GM19452 (cell line): ENCODE measurements around the gene DLGAP3.

Source experiments
- ATAC-seq: cut with Tn5 transposase; IDR thresholded peaks from one replicate; pipeline ENCODE4 v1.9.1; 2021; ENCODE audit not compliant: unreplicated experiment

The DLGAP3 gene

DNA sequence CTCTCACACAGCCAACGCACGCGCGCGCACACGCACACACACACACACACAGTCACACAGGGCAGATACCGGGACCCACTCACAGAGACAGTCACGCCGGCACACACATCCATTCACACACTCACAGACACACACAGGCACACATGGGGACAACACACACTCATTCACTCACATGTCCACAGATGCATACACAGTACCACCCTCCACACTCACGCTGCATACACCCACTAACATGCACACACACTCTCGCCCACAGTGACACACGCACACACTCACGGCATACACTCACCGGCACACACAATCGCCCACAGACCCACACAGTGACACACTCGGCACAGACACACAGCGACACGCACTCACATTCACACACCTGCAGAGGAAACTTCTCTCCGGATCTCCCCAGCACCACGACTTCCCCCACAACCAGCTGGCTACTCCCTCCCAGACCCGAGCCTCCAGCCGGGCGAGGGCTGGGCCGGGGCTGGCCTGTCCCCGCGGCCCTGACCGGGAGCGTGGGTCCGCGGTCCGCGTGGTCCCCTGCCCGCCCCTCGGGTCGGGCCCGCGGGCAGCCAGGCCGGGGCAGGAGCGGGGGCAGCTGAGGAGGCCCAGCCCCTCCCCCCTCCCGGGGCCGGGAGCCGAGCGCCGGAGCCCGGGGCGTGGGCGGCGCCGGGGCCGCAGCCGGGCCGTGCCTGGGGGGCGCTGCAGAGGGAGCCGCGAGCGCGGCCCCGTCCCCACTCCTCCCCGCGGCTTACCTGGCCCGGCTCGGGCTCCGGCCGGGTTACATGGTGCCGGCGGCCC, 552 bp downstream of the DLGAP3 start:
- ATAC-seq, result no peak

DNA sequence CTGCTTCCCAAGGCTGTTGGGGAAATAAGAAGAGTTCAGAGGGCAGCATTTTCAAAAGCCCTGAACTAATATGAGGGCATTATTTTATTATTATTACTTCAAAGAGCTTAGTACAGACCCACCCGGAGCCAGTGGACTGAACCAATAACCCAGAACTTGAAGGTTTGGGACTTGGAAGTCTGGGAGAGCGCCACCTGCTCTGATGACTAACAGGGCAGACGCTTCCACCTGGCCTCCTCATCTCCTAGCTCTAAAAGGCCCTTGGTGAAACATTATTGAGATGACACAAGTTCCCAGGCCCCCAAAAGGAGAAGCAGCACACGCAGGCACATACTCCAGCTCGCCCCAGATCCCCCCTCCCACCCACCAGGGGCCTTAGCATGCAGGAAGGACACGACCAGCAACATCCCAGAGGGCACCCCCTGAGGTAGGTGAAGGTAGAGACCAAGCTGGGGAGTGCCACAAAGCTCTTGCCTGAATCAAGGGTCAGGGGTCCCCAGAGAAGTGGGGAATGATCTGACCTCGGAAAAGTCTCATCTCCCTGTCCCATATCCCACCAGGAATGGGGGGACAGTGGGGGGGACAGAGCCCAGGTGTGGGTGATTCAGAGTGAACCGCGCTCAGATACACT, 1.3 kb downstream of the DLGAP3 start:
- no peak for ATAC-seq

DNA sequence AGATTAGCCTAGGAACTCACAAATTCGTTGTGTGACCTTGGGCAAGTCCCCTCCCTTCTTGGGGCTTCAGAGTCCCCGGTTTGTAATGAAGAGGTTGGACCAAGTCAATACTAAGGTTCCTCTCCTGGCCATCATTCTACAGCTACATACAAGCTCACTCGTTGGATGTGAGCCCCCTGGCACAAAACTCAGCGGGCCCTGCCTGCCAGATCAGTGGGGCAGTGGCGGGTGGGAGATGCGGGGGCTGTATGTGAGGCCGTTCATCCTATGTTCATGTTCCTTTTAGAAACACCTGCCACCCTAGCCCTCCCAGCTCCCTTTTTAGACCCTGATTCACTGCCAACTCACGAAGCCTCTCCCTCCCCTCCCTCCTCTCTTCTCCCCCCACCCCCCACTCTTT, 2.1 kb downstream of the DLGAP3 start:
- ATAC-seq, result no peak

DNA sequence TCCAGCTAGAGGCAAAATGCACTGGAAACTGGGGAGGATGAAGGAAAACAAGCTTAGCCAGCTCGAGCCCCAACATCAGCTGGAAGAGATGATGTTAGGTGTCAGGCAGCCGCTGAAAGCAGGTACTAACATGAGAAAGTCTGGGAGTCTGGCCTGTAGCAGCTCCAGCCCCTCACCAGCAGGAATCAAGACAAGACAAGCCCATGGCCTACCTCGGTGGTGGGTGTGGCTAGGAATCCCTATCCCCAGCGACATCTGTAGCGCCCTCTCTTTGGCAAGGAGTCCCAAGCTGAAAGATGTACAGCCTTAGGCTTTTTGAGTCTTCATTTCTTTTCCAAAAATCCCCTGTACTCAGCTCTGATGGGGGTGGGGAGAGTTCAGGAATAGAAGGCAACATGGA, 2.6 kb downstream of the DLGAP3 start:
- no peak for ATAC-seq

DNA sequence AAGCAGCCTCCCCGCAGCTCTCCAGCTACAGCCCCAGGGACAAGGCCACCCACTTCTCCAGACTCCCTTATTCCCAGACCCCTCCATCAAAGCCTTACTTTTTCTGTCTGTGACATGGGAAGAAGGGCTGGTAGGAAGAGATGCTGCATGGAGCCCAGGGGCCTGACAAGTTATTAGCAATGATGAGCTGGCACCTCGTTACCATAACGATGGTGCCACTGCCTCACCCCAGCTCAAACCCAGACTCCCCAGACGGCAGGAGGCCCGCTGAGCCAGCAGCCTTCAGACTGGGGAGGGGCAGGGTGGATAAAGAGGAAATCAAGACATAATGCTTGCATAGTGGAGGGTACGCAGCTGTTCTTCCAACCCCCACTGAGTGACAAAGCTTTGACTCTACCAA, 3.3 kb downstream of the DLGAP3 start:
- ATAC-seq, result no peak

DNA sequence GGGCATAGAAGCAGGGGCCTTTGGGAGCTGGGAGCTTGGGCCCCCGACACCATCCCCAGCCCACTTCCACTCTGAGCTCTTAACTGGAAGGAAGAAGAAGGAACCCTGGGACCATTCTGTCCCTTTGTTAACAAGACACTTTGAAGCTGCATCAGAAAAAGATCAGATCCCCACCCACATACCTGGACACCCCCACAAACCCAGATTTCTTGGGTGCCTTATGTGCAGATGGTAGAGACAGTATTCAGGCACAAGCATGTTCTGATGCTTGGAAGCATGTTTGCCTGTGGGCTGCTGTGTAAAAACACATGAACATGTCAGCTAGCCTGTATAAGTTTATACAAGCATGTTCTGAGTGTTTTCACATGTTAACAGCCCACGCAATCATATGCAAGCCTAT, 3.7 kb downstream of the DLGAP3 start:
- no peak for ATAC-seq

DNA sequence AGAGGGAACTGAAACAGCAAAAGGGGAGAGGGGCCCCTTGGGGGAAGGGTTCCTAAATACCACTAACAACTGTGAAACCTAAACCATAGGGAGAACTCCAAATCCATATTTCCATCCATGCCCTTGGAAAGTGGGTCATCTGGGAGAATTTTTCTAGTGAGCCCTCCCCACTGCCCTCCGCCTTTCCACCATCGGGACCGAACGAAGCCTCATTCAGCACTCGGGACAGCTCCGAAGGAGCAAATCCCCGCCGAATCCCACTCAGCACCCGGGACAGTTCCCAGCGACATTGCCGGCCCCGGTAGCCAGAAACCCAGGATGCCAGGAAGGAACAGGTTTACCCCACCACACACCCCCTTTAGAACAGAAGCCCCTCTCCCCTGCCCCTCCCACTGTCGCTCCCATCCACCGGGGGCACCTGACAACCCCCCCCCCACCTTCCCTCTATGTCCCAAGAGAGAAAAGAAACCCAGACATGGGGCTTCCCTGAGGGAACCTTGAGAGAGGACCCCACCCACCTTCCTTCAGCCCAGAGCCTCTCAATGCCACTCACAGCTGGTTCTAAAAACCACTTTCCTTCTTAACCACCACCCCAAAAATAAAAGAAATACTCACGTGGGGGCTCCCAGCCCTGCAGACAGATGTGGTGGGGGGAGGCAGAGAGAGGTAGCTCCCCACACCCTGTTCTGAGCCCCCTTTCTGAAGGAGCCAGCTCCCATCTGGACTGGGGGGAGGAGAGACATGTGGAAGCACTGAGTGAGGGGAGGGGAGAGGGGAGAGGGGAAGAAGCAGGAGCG, 4.5 kb downstream of the DLGAP3 start:
- ATAC-seq, result no peak

DNA sequence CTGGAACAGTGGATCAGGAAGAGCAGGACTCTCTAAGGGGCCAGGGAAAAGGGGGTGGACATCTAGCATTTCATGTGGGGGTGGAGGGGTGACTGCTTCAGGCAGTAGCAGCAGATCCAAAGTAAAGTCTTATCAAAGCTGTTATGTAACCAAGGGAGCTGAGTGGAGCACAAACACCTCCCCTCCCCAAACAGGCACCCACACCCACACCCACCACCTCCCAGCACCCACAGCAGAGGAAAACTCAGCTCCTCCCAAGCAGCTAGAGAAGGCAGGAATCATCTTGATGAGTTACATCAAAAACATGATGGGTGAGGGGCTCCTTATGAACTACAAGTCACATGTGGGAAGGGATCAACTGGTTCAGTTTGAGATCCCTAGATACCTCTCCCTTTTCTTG, 6.0 kb downstream of the DLGAP3 start:
- ATAC-seq, result no peak

DNA sequence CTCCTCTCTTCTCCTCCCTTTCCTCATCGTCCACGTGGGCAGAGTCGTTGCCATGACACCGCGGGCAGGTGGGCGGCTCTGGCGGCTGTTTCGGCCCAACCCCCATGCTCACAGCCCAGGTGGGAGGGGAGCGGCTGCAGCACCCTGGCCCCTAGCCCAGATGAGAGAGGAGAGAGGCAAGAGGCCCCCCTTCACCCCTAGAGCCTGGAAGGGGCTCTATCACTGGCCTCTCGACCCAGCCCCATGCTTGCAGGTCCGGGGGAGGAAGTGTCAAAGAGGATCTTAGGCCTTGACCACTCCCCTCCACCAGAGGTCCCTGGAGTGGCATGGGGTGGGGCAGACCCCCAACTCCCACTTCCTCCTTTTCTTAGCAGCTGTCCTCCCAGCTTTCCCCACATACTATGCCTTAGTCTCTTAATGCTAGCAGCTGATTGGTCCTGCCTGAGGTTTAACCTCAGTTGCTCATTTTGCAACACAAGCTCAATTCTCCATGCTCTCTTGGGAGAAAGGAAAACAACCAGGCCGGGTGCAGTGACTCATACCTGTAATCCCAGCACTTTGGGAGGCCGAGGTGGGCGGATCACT, 10.4 kb downstream of the DLGAP3 start:
- no peak for ATAC-seq

DNA sequence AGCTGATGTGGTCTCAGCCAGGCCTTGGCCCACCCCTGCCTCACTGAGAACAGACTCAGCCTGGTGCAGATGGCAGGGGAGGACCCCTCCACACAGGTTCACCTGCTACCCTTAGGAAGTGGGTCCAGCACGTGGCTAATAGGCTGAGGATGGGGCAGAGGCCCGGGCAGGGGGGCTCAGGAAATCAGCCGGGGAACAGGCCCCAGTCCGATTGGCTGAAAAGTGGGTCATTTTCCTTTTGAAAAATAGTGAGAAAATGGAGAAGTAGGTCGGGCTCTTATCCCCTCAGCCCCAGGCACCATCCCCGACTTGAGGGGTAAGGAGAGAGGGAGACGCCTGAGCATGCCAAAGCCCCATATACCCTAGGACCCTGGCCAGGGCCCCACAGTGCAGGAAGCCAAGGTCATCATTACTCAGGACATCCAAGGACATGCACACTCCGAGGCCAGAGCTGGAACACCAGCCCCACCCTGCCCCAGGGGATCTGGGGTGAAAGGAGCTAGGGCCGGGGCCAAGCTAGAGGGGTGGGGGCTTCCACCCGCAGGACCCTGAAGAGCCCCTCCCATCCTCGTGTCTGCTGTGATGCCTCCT, 11.0 kb downstream of the DLGAP3 start:
- ATAC-seq, result no peak

DNA sequence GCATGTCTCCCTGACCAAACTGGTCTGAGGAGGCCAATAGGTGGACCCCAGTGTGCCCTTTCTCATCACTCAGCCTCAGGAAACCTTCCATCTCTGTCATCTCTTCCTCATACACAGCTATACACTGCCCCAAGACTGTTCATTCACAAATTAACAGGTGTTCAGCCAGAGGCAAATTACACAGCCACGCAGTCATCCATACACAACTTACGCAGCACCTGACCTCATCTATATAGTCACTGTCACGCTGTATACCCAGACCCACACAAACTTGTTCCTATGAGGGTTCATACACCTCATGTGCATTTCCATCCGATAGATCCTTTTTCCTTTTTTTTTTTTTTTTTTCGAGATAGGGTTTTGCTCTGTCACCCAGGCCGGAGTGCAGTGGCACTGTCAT, 12.4 kb downstream of the DLGAP3 start:
- no peak for ATAC-seq

DNA sequence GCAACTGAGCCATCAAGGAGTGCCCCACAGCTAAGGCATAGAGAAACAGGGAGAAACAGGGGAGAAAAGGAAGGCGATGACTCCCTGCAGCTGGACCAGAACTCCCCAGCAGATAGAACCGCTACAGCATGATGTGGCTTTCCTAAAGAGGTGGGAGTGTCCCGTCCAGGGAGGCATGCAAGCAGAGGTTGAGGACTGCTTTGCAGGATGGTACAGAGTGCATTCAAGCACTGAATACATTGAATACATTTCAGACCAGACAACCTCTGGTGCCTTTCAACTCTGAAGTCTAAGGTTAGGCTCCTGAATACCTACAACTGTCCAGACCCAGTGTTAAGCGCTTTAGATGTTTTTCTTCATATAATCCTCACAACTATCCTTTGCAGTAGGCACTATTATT, 13.3 kb downstream of the DLGAP3 start:
- no peak for ATAC-seq

DNA sequence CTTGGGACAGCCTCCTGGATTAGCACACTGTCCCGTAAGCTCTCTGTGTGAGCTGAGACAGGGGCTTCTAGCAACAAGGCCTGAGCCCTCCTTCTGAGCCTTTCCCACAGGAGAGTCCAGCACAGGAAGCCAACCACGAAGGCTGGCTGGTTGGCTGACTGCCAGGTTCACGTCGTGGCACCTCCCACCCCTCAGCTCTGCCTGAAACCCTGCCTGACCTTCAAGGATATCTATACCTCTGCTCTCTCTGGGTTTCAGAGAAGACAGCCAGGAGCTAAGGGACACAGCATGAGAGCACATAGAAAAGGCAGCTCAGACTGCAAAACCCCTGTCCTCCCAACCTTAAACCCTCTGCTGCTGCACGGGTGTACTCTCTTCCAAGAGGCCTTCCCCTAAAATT, 13.9 kb downstream of the DLGAP3 start:
- no peak for ATAC-seq

DNA sequence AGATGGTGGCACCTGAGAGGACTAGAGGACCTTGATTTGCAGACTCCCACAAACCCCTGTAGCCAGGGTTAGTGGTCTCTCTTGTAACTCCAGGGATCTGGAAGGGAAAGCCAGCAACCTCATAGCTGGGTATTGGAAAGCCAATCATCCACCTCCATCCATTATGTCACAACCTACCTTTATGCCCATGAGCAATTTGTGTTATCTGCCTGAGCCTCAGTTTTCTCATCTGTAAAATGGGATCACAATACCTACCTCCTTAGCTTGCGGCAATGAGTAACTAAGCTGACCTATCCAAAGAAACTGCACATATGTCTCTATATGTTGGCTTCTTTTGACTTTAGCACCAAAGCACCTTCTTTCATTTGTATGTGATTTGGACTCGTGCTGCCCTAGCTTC, 14.5 kb downstream of the DLGAP3 start:
- no peak for ATAC-seq

DNA sequence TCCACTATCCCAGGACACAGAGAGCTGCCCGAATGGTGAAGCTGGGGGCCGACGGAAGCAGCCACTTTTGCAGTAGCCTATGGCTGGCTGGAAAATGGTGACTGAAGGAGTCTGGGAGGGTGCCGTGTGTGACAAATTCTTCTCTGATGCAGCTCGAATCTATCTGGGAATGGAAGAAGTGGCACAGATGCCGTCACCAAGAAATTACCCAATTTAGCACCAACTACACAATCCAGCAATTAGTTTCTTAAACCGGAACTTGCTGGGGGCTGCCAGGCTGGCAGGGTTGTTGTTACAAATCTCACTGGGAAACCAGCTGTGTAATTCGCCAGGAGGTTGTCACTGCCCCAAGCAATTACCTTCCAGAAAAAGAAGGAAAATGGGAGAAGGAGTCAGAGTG, 18.0 kb downstream of the DLGAP3 start:
- no peak for ATAC-seq

DNA sequence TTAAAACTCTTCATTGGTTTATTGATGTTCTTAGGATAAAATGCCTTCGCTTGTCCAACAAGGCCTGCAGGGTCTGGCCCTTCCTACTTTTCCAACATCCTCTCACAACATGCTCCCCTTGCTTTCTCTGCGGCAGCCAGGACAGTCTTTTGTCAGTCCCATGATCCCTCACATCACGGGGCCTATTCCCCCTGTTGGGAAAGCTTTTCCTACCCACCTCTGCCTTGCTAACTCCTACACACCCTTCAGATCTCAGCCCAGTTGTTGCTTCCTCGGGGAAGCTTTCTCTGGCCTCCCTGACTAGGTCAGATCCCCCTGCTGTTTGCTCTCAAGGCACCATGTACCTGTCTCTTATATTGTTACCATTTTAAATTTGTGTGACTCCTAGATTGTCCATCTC, 19.0 kb downstream of the DLGAP3 start:
- ATAC-seq, result no peak

DNA sequence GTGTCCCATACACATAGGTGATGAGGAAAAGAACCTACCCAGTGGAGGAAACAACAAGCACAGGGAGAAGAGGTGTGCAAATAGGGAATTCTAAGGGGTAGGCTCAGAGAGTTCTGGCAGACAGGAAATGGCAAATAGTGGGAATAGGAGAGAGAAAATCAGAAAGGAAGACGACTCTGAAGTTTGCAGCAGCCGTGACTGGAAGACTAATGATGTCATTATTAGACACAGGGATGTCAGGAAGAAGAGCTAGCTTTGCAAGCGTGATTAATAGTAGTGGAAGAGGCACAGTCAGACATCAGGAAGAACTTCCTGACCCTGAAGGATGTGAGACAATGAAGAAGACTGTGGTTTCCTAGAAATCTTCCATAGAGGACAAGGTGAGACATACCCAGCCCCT, 21.1 kb downstream of the DLGAP3 start:
- ATAC-seq, result no peak

DNA sequence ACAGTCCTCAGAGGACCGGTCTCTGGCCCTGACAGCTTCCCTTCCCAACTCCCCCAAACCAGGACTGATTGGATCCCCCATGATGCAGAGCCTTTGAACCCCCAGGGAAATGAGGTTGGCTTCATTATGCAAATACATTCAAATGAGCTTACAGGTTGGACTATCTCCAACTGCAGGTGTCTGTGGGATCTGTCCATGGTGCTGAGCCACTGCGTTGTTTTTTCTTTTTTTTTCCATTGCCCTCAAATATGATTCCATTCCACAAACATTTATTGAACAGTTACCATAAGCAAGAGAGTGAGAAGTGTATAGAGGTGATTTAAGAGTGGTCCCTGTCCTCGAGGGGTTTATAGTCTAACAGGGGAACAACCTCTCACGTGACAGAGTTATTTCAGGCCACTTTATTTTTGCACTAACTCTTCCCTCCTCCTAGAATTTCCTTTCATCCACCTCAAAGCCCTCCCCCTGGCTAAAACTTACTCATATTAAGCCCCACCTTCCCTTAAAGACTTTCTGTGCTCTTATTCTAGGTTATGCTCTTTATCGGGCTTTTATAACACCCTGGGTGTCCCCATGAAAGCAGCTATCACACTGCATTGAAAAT, 21.9 kb downstream of the DLGAP3 start:
- no peak for ATAC-seq

DNA sequence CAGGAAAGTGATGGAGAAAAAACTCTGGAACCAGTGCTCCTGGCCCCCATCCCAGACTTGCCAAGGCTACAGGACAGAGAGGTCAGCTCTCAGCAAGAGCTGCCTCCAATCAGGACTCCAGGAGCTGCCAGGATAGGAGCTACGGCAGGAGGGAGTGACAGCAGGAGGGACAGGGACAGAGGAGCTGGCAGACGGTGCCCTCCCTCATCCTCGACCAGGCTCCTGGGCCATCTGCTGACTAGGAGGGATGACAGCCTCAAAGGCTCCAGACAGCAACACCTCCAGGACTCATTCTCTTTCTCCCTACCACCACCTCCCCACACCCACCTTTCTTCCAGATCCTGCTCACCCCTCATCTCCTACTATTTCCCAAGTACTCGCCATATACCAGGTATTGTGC, 22.7 kb downstream of the DLGAP3 start:
- no peak for ATAC-seq

DNA sequence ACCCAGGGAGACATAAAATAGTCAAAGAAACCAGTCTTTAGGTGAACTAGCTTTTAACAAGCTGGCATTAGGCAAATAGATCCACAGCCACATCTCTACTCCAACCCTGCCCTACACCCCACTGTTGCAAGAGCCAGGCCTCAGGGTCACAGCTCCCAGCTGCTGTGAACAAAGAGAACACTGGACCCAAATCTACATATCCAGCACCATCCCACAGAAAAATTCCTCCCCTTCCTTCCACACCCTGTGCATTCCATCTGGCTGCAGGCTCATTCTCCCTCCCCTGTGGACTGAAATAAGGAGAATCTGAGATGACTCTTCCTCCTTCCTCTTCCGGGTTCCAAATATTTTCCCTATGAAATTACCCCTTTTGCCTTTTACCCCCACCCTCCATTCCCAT, 23.2 kb downstream of the DLGAP3 start:
- no peak for ATAC-seq

DNA sequence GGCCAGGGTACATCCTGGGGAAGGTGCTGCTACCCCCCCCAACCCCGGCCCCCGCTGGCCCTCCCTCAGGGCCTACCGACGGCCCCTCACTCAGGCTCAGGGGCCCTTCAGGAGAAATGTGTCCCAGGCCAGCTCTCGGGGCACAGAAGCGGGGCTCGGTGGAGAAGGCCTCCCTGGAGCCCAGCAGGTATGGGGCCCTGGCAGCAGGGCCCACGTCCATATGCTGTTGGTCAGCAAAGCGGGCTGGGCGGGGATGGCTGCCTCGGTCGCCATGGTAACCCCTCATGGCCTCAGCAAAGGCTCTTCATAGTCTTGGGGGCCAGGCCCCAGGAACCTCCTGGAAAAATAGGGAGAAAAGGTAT, 24.4 kb downstream of the DLGAP3 start:
- no peak for ATAC-seq
